Measurements from ENCODE around the gene CUX1.

CUX1 gene

GRCh38 chr7:101937717-101938514 is 120.5 kb downstream of the CUX1 start:
- no peak for DNase-seq (ENCODE audit: low spot score)

- no peak for DNase-seq (ENCODE audit: low spot score)
These were observed 121.8 kb downstream of the CUX1 start for GRCh38 chr7:101939136-101939695.

GRCh38 chr7:101940151-101940550 is 122.7 kb downstream of the CUX1 start:
- DNase-seq (ENCODE audit: low spot score) = no peak

- no peak for DNase-seq (ENCODE audit: low spot score)
These were observed 123.4 kb downstream of the CUX1 start for GRCh38 chr7:101940830-101941229.

- DNase-seq (ENCODE audit: low spot score) = no peak
These were observed 124.3 kb downstream of the CUX1 start for GRCh38 chr7:101941481-101942383.

DNA sequence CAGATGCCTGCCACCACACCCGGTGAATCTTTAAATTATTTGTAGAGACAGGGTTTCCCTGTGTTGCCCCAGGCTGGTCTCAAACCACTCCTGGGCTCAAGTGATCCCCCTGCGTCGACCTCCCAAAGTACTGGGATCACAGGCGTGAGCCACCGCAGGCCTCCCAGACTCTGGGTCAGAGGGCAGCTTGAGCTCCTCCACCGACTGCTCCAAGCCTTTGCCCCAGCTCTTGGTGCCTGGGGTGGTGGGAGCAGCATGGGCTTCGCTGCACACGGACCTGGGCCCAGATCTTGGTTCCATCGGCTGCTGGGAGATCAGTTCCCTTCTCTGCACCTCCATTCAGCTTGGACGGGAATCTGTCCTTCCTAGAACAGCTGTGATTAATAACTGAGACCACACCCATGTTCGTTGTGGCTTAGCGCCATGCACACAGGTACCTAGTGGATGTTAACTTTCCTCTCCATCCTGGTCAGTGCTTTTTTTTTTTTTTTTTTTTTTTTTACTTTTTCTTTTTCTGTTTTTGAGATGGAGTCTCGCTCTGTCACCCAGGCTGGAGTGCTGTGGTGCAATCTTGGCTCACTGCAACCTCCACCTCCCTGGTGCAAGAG is 125.3 kb downstream of the CUX1 start:
- DNase-seq (ENCODE audit: low spot score) = no peak

DNA sequence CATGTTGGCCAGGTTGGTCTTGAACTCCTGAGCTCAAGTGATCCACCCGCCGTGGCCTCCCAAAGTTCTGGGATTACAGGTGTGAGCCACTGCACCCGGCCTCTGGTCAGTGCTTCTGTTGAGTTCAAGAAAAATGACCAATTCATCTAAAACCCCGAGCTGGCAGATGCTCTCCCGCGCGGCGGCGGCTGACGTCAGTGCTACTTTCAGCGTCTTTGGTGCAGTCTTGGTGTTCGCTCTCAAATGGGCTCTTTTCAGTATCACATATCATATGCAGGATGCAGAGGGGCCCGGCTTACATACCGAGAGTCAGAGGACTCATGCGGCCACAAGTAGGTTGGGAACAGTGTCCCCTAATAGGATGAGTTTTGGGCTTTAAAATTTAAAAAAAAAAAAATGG is 125.9 kb downstream of the CUX1 start:
- DNase-seq (ENCODE audit: low spot score) = no peak

DNA sequence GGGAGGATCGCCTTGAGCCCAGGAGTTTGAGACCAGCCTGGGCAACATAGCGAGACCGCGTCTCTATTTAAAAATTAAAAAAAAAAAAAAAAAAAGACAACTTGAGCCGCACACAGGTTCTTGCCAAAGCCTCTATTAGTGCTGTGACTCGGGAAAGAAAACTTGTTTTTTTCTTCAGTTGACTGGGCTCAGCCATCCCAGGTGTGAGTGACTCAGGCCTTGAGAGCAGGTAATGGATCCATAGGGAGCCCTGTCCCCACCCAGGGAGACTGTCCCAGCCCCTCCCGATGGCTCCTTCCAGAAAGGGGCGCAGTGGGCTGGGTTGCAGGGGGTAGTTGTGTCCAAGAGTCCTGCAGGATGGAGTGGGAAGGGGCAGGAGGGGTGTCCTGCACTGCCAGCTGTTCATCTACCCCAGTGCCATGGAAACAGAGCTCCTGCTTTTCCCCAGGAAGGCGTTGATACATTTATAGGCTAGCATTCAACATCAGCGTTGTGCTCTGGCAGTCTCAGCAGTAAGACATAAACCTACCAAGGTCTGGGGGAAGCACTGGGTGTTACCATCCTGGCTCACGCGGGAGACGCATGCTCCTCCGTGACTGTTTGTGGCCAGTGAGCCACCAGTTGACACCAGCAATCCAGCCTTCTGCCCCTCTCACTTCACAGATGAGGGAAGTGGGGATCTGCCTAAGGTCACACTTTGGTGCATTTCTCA is 126.6 kb downstream of the CUX1 start:
- no peak for DNase-seq (ENCODE audit: low spot score)

DNA sequence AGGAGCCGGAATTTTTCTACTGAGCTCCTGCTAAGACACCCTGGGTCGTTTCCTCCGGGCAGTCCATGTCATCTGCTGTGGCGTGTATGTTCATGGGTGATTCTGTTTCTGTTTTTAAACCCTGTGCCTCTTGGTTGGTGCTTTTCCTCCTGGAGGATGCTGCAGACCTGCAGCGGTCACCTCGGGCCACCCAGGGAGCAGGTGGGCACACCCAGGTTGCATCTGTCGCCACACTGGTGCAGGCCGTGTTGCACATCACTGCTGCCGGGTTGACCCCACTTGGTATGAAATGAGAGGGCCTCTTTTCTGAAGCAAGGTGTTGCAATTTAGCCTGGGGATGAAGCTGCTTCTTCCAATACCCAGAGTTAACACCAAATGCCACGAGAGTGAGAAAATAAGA is 127.2 kb downstream of the CUX1 start:
- DNase-seq (ENCODE audit: low spot score) = no peak

GRCh38 chr7:101945034-101945758 is 127.8 kb downstream of the CUX1 start:
- no peak for DNase-seq (ENCODE audit: low spot score)

- DNase-seq (ENCODE audit: low spot score) = no peak
These were observed 130.5 kb downstream of the CUX1 start for GRCh38 chr7:101947899-101948298.

- DNase-seq (ENCODE audit: low spot score) = no peak
These were observed 131.2 kb downstream of the CUX1 start for GRCh38 chr7:101948650-101949049.

GRCh38 chr7:101950450-101951119 is 133.2 kb downstream of the CUX1 start:
- DNase-seq (ENCODE audit: low spot score) = no peak

- DNase-seq (ENCODE audit: low spot score) = no peak
These were observed 134.3 kb downstream of the CUX1 start for GRCh38 chr7:101951757-101952156.

DNA sequence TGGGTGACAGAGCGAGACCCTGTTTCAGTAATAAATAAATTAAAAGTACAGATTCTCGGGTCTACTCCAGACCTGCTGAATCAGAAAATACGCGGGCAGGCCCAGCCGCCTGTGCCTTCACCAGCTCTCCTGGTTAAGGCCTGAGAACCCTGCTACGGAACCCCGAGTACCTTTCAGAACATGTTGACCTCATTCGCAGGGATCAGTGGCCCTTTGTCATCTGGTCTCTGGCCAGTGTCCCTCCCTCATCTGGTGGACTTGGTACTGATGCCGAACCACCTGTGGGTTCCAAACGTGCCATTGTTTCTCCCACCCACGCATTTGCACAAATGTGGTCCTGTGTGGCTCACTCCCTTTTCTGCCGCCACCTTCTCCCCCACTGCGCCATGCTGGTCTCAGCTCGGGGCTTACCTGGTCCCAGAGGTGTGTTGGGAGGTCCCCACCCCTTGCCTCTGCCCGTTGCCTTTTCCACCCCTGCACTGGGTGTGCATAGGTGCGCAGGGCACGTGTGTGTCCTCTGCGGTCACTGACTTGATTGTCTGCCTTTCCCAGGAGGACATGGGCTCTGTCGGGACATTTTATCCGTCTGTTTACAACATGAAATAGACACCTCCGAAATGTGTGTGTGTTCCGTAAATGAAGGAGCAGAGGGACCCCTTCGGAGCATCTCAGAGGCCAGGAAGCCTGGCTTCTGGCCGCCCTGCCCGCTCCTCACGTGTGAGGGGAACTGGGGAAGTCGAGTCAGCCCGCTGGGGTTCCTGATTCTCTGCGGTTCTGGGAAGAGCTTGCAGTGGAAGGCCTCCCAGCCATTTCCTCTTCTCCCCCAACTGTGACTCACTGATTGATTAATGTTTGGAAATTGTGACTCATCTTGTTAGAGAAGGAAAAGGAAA is 135.2 kb downstream of the CUX1 start:
- no peak for DNase-seq (ENCODE audit: low spot score)

GRCh38 chr7:101953248-101953819 is 135.9 kb downstream of the CUX1 start:
- no peak for DNase-seq (ENCODE audit: low spot score)

GRCh38 chr7:101954499-101954898 is 137.1 kb downstream of the CUX1 start:
- DNase-seq (ENCODE audit: low spot score) = no peak

DNA sequence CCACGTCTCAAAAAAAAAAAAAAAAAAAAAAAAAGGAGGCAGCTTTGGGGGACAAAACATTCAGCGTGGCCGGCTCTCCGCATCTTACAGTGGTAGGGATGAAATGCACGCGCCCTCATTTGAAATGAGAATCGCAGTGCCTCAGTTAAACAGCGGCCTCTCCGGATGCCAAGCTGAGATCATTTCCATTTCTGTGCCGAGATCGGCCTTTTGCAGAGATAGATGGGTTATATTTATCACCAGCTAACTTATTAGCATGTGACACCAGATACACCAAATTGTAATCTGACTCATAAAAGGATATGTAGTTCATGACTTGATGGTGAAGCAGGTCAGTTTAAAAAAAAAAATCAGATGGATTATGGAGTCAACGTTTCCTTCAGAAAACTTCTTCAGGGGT is 138.7 kb downstream of the CUX1 start:
- no peak for DNase-seq (ENCODE audit: low spot score)
